Stimulated activated effector memory CD8-positive, alpha-beta T cell treated with anti-CD3 and anti-CD28 coated beads, Interleukin-12 subunit alpha, Interleukin-12 subunit beta, amount 100 ng/mL, for 72 hours (primary cell): ENCODE results near the gene RAP1GAP2.
"Not testable (repeated sequence)": the region's sequence is repeated elsewhere in the genome, so short reads cannot be mapped to it uniquely, and the experiment has no call there.

Source experiments
- ATAC-seq: fragments of 150-1000 bp; cut with Tn5 transposase; 2 replicates; pipeline ENCODE4 v1.10.0; 2021
- DNase-seq, 2 donors: peaks; one replicate each; pipeline ENCODE4 v3.0.0; 2021 to 2022; ENCODE audit warnings: low spot score in 2 of 2
- H3K27ac Mint-ChIP-seq: one replicate; pipeline ENCODE4 v1.8.0; 2022; ENCODE audit warnings: mild to moderate bottlenecking, mixed read lengths
- H3K36me3 Mint-ChIP-seq: one replicate; pipeline ENCODE4 v1.8.0; 2022; ENCODE audit warnings: mild to moderate bottlenecking, mixed read lengths
- H3K4me1 Mint-ChIP-seq: one replicate; pipeline ENCODE4 v1.8.0; 2022; ENCODE audit warnings: mixed read lengths
- H3K4me3 Mint-ChIP-seq: one replicate; pipeline ENCODE4 v1.8.0; 2022; ENCODE audit warnings: mild to moderate bottlenecking, mixed read lengths
- H3K9me3 Mint-ChIP-seq: one replicate; pipeline ENCODE4 v1.8.0; 2022; ENCODE audit warnings: mixed read lengths

Gene RAP1GAP2

DNA sequence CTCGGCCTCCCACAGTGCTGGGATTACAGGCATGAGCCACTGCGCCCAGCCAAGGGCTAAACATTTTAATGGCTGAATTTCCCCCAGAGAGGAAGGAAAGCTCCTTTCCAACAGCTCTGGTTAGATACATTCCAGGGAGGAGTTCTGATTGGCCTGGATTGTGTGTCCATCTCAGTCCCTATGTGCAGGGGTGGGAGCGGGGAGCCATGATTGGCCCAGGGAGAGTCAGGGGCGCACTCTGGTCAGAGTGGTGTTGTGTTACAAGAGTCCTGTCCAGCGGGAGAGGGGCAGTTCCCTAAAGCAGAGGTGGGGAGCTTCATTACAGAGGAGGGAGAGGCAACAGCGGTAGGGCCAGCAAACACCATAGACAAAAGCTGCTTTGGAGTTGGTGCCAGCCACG, 75.0 kb downstream of the RAP1GAP2 start:
- H3K36me3 Mint-ChIP-seq: no peaks in the 10 kb centered on the region

GRCh38 chr17:2871720-2872119, 75.5 kb downstream of the RAP1GAP2 start:
- no peak overlapping the region for H3K4me3 Mint-ChIP-seq
- DNase-seq (no peak), ATAC-seq (no peak)
- no peaks in the 10 kb centered on the region for H3K9me3 Mint-ChIP-seq
- H3K27ac Mint-ChIP-seq: no peak overlapping the region
- no peaks in the 10 kb centered on the region for H3K36me3 Mint-ChIP-seq
- peaks cover 34% of the 10 kb centered on the region for H3K4me1 Mint-ChIP-seq

More for the DNA sequence above, 75.0 kb downstream of the RAP1GAP2 start:
- no peak for DNase-seq
- ATAC-seq: no peak
- Mint-ChIP-seq H3K27ac (peak overlapping the region; percentile 32), H3K9me3 (no peaks in the 10 kb centered on the region), H3K4me3 (no peak overlapping the region), H3K4me1 (peaks cover 30% of the 10 kb centered on the region)

- H3K4me1 Mint-ChIP-seq: peaks cover 36% of the 10 kb centered on the region
- no peaks in the 10 kb centered on the region for H3K9me3 Mint-ChIP-seq
- H3K27ac Mint-ChIP-seq: no peak overlapping the region
- ATAC-seq (no peak), DNase-seq (no peak)
- no peak overlapping the region for H3K4me3 Mint-ChIP-seq
- H3K36me3 Mint-ChIP-seq: no peaks in the 10 kb centered on the region
These were observed 76.0 kb downstream of the RAP1GAP2 start for GRCh38 chr17:2872282-2872681.

- Mint-ChIP-seq H3K36me3 (no peaks in the 10 kb centered on the region), H3K9me3 (no peaks in the 10 kb centered on the region), H3K4me1 (peaks cover 41% of the 10 kb centered on the region), H3K4me3 (no peak overlapping the region), H3K27ac (peak overlapping the region; percentile 20)
- ATAC-seq (no peak), DNase-seq (no peak)
These were observed 78.0 kb downstream of the RAP1GAP2 start for GRCh38 chr17:2874189-2874686.

GRCh38 chr17:2875608-2876007, 79.4 kb downstream of the RAP1GAP2 start:
- H3K4me1 Mint-ChIP-seq: peaks cover 48% of the 10 kb centered on the region

GRCh38 chr17:2876467-2876866, 80.2 kb downstream of the RAP1GAP2 start:
- no peak overlapping the region for H3K4me3 Mint-ChIP-seq
- H3K9me3 Mint-ChIP-seq: no peaks in the 10 kb centered on the region
- no peaks in the 10 kb centered on the region for H3K36me3 Mint-ChIP-seq
- DNase-seq (no peak), ATAC-seq (no peak)
- H3K4me1 Mint-ChIP-seq: peaks cover 42% of the 10 kb centered on the region
- peak overlapping the region; percentile 57 for H3K27ac Mint-ChIP-seq

More at GRCh38 chr17:2875608-2876007, 79.4 kb downstream of the RAP1GAP2 start:
- H3K9me3 Mint-ChIP-seq: no peaks in the 10 kb centered on the region
- no peak overlapping the region for H3K4me3 Mint-ChIP-seq
- peak overlapping the region; percentile 57 for H3K27ac Mint-ChIP-seq
- DNase-seq (no peak), ATAC-seq (no peak)
- H3K36me3 Mint-ChIP-seq: no peaks in the 10 kb centered on the region

DNA sequence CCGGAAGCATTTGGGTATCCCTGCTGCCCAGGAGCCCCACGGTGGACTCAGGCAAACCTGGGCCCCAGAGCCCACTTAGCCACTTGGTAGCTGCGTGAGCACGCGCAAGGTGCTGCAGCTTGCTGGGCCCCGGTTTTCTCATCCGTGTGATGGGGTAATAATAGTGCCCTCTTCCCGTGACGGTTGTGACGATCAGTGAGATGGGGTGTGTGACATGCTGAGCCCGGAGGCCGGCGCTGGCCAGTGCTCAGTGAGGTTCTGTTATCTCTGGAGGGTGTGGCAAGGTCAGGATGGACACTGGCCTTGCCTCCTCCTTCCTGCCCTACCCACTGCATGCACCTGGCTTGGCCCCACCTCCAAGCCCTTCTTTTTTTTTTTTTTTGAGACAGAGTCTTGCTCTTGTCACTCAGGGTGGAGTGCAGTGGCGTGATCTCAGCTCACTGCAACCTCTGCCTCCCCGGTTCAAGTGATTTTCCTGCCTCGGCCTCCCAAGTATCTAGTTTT, 82.6 kb downstream of the RAP1GAP2 start:
- DNase-seq (no peak), ATAC-seq (no peak)
- Mint-ChIP-seq H3K36me3 (peaks cover 5% of the 10 kb centered on the region), H3K9me3 (no peaks in the 10 kb centered on the region), H3K27ac (no peak overlapping the region), H3K4me1 (peaks cover 57% of the 10 kb centered on the region), H3K4me3 (no peak overlapping the region)

GRCh38 chr17:2880050-2880449, 83.8 kb downstream of the RAP1GAP2 start:
- DNase-seq: no peak
- no peak for ATAC-seq
- peaks cover 5% of the 10 kb centered on the region for H3K36me3 Mint-ChIP-seq
- peak overlapping the region; percentile 84 for H3K27ac Mint-ChIP-seq
- H3K4me3 Mint-ChIP-seq: no peak overlapping the region
- H3K4me1 Mint-ChIP-seq: peaks cover 56% of the 10 kb centered on the region
- no peaks in the 10 kb centered on the region for H3K9me3 Mint-ChIP-seq

- no peaks in the 10 kb centered on the region for H3K9me3 Mint-ChIP-seq
- no peak overlapping the region for H3K27ac Mint-ChIP-seq
- no peak for ATAC-seq
- peaks cover 43% of the 10 kb centered on the region for H3K4me1 Mint-ChIP-seq
- DNase-seq: no peak
- peaks cover 5% of the 10 kb centered on the region for H3K36me3 Mint-ChIP-seq
- H3K4me3 Mint-ChIP-seq: no peak overlapping the region
These were observed 85.1 kb downstream of the RAP1GAP2 start for GRCh38 chr17:2881295-2881694.

- Mint-ChIP-seq H3K9me3 (no peaks in the 10 kb centered on the region), H3K4me1 (peaks cover 34% of the 10 kb centered on the region), H3K4me3 (no peak overlapping the region), H3K36me3 (peaks cover 5% of the 10 kb centered on the region), H3K27ac (peak overlapping the region; percentile 55)
- DNase-seq (no peak), ATAC-seq (no peak)
These were observed 87.4 kb downstream of the RAP1GAP2 start for GRCh38 chr17:2883544-2884213.

GRCh38 chr17:2885733-2886132, 89.5 kb downstream of the RAP1GAP2 start:
- peaks cover 39% of the 10 kb centered on the region for H3K4me1 Mint-ChIP-seq

GRCh38 chr17:2888326-2888725, 92.1 kb downstream of the RAP1GAP2 start:
- no peak overlapping the region for H3K27ac Mint-ChIP-seq
- no peaks in the 10 kb centered on the region for H3K9me3 Mint-ChIP-seq
- no peak overlapping the region for H3K4me3 Mint-ChIP-seq
- H3K36me3 Mint-ChIP-seq: no peaks in the 10 kb centered on the region
- no peak for DNase-seq
- no peak for ATAC-seq
- H3K4me1 Mint-ChIP-seq: peaks cover 41% of the 10 kb centered on the region

More at GRCh38 chr17:2885733-2886132, 89.5 kb downstream of the RAP1GAP2 start:
- Mint-ChIP-seq H3K9me3 (no peaks in the 10 kb centered on the region), H3K36me3 (peaks cover 5% of the 10 kb centered on the region), H3K4me3 (no peak overlapping the region), H3K27ac (peak overlapping the region; percentile 61)
- DNase-seq: no peak
- no peak for ATAC-seq

GRCh38 chr17:2889256-2889655, 93.0 kb downstream of the RAP1GAP2 start:
- ATAC-seq: no peak
- H3K9me3 Mint-ChIP-seq: no peaks in the 10 kb centered on the region
- no peak for DNase-seq

DNA sequence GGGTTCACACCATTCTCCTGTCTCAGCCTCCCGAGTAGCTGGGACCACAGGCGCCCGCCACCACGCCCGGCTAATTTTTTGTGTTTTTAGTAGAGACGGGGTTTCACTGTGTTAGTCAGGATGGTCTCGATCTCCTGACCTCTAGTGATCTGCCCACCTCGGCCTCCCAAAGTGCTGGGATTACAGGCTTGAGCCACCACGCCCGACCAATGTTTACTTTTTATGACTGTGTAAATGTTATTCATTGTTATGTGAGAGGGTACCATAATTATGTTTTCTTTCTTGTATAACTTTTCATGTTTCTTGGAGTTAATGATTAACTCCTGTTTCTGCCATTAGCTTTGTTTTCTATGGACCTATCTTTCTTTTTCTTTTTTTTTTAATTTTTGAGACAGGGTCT, 94.5 kb downstream of the RAP1GAP2 start:
- H3K4me3 Mint-ChIP-seq, DNase-seq, ATAC-seq, H3K9me3 Mint-ChIP-seq, H3K27ac Mint-ChIP-seq, H3K36me3 Mint-ChIP-seq: not testable (repeated sequence)
- H3K4me1 Mint-ChIP-seq: peaks cover 40% of the 10 kb centered on the region

More at GRCh38 chr17:2889256-2889655, 93.0 kb downstream of the RAP1GAP2 start:
- no peak overlapping the region for H3K27ac Mint-ChIP-seq
- peaks cover 32% of the 10 kb centered on the region for H3K4me1 Mint-ChIP-seq
- H3K4me3 Mint-ChIP-seq: no peak overlapping the region
- peaks cover 7% of the 10 kb centered on the region for H3K36me3 Mint-ChIP-seq

- ATAC-seq (peak; percentile 97), DNase-seq (no peak)
- no peak overlapping the region for H3K4me3 Mint-ChIP-seq
- peak overlapping the region; percentile 44 for H3K27ac Mint-ChIP-seq
- peaks cover 46% of the 10 kb centered on the region for H3K4me1 Mint-ChIP-seq
- peaks cover 7% of the 10 kb centered on the region for H3K36me3 Mint-ChIP-seq
- no peaks in the 10 kb centered on the region for H3K9me3 Mint-ChIP-seq
These were observed 96.2 kb downstream of the RAP1GAP2 start for GRCh38 chr17:2892305-2892971.
